Measurements from ENCODE around the gene FST.

The FST gene

GRCh38 chr5:53448851-53449250 lies 31.6 kb upstream of the FST start:
- no peak overlapping the region for H3K27ac ChIP-seq (ENCODE audit: low read depth, low read length, severe bottlenecking)
- H3K4me3 ChIP-seq (ENCODE audit: extremely low read depth, insufficient read depth, low read length, poor library complexity, severe bottlenecking) = no peak overlapping the region
- no CpG with 5 or more reads among the region's 1 CpG for WGBS, 2 experiments (ENCODE audit: insufficient coverage in 2 of 2)

GRCh38 chr5:53453898-53454718 lies 26.3 kb upstream of the FST start:
- Histone ChIP-seq H3K9me3 (ENCODE audit: control insufficient read depth, low read length) (no peaks in the 10 kb centered on the region), H3K4me1 (ENCODE audit: control insufficient read depth, insufficient read depth, low read length, poor library complexity, severe bottlenecking) (no peaks in the 10 kb centered on the region), H3K36me3 (ENCODE audit: control insufficient read depth, insufficient read depth, low read length) (no peaks in the 10 kb centered on the region), H3K27ac (ENCODE audit: low read depth, low read length, severe bottlenecking) (no peak overlapping the region), H3K4me3 (ENCODE audit: extremely low read depth, insufficient read depth, low read length, poor library complexity, severe bottlenecking) (no peak overlapping the region)
- WGBS, 2 experiments (ENCODE audit: insufficient coverage in 2 of 2) = 53 to 75% methylated on average over 1 of the region's 1 CpG

More at GRCh38 chr5:53448851-53449250, 31.6 kb upstream of the FST start:
- H3K4me1 ChIP-seq (ENCODE audit: control insufficient read depth, insufficient read depth, low read length, poor library complexity, severe bottlenecking) = no peaks in the 10 kb centered on the region
- no peaks in the 10 kb centered on the region for H3K36me3 ChIP-seq (ENCODE audit: control insufficient read depth, insufficient read depth, low read length)
- no peaks in the 10 kb centered on the region for H3K9me3 ChIP-seq (ENCODE audit: control insufficient read depth, low read length)

DNA sequence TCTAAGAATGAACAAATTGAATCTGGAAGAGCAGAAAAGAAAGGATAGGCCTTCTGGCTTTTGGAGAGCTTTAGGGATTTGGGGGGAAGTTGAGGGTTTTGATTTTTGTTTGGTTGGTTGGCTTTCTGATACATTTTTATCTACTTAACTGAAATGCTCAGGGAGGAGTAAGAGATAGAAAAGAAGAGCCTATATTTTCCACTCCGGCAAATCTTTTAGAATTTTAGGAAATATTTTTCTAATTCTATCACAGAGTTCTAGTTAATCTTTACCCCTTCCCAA lies 25.8 kb upstream of the FST start:
- no peaks in the 10 kb centered on the region for H3K36me3 ChIP-seq (ENCODE audit: control insufficient read depth, insufficient read depth, low read length)
- no peaks in the 10 kb centered on the region for H3K4me1 ChIP-seq (ENCODE audit: control insufficient read depth, insufficient read depth, low read length, poor library complexity, severe bottlenecking)
- H3K4me3 ChIP-seq (ENCODE audit: extremely low read depth, insufficient read depth, low read length, poor library complexity, severe bottlenecking) = no peak overlapping the region
- no peak overlapping the region for H3K27ac ChIP-seq (ENCODE audit: low read depth, low read length, severe bottlenecking)
- H3K9me3 ChIP-seq (ENCODE audit: control insufficient read depth, low read length) = no peaks in the 10 kb centered on the region
- no CpG with 5 or more reads among the region's 1 CpG for WGBS, 2 experiments (ENCODE audit: insufficient coverage in 2 of 2)

DNA sequence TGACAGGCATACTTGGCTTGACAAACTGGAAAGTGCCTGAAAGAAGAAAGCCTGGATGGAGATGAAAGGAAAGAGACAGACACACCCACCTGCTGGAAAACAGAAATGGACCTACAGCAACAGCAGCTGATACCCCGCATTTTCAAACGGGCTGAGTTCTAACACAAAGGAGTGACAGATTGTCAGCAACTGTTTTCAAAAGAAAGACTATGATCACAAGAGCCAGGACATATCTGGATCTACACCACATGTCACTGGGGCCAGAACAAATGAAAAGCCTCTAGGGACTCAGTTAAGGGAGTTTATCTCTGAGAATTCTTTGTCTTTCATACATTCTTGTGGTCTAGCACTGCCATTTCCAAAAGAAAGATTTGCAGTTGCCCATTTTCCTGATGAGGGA lies 24.1 kb upstream of the FST start:
- WGBS, 2 experiments (ENCODE audit: insufficient coverage in 2 of 2) = 60 to 88% methylated on average over 2 of the region's 2 CpGs
- no peak overlapping the region for H3K27ac ChIP-seq (ENCODE audit: low read depth, low read length, severe bottlenecking)
- no peaks in the 10 kb centered on the region for H3K9me3 ChIP-seq (ENCODE audit: control insufficient read depth, low read length)
- H3K4me1 ChIP-seq (ENCODE audit: control insufficient read depth, insufficient read depth, low read length, poor library complexity, severe bottlenecking) = no peaks in the 10 kb centered on the region
- H3K36me3 ChIP-seq (ENCODE audit: control insufficient read depth, insufficient read depth, low read length) = no peaks in the 10 kb centered on the region
- no peak overlapping the region for H3K4me3 ChIP-seq (ENCODE audit: extremely low read depth, insufficient read depth, low read length, poor library complexity, severe bottlenecking)

GRCh38 chr5:53463909-53464621 lies 16.4 kb upstream of the FST start:
- H3K9me3 ChIP-seq (ENCODE audit: control insufficient read depth, low read length) = no peaks in the 10 kb centered on the region
- 86% methylated on average over 1 of the region's 2 CpGs; no CpG with 5 or more reads in 1 of the 2 experiments for WGBS, 2 experiments (ENCODE audit: insufficient coverage in 2 of 2)
- no peak overlapping the region for H3K27ac ChIP-seq (ENCODE audit: low read depth, low read length, severe bottlenecking)
- no peak overlapping the region for H3K4me3 ChIP-seq (ENCODE audit: extremely low read depth, insufficient read depth, low read length, poor library complexity, severe bottlenecking)
- no peaks in the 10 kb centered on the region for H3K36me3 ChIP-seq (ENCODE audit: control insufficient read depth, insufficient read depth, low read length)
- H3K4me1 ChIP-seq (ENCODE audit: control insufficient read depth, insufficient read depth, low read length, poor library complexity, severe bottlenecking) = no peaks in the 10 kb centered on the region

- H3K4me1 ChIP-seq (ENCODE audit: control insufficient read depth, insufficient read depth, low read length, poor library complexity, severe bottlenecking) = no peaks in the 10 kb centered on the region
- H3K36me3 ChIP-seq (ENCODE audit: control insufficient read depth, insufficient read depth, low read length) = no peaks in the 10 kb centered on the region
- no peak overlapping the region for H3K4me3 ChIP-seq (ENCODE audit: extremely low read depth, insufficient read depth, low read length, poor library complexity, severe bottlenecking)
- WGBS, 2 experiments (ENCODE audit: insufficient coverage in 2 of 2) = 82 to 87% methylated on average over 2 of the region's 3 CpGs
- H3K9me3 ChIP-seq (ENCODE audit: control insufficient read depth, low read length) = no peaks in the 10 kb centered on the region
- no peak overlapping the region for H3K27ac ChIP-seq (ENCODE audit: low read depth, low read length, severe bottlenecking)
Measured at GRCh38 chr5:53464722-53465121, 15.7 kb upstream of the FST start.

GRCh38 chr5:53469946-53470687 lies 10.3 kb upstream of the FST start:
- H3K36me3 ChIP-seq (ENCODE audit: control insufficient read depth, insufficient read depth, low read length) = no peaks in the 10 kb centered on the region
- no peak overlapping the region for H3K27ac ChIP-seq (ENCODE audit: low read depth, low read length, severe bottlenecking)
- 100% methylated on average over 1 of the region's 2 CpGs; no CpG with 5 or more reads in 1 of the 2 experiments for WGBS, 2 experiments (ENCODE audit: insufficient coverage in 2 of 2)
- no peaks in the 10 kb centered on the region for H3K9me3 ChIP-seq (ENCODE audit: control insufficient read depth, low read length)
- H3K4me1 ChIP-seq (ENCODE audit: control insufficient read depth, insufficient read depth, low read length, poor library complexity, severe bottlenecking) = no peaks in the 10 kb centered on the region
- H3K4me3 ChIP-seq (ENCODE audit: extremely low read depth, insufficient read depth, low read length, poor library complexity, severe bottlenecking) = no peak overlapping the region

DNA sequence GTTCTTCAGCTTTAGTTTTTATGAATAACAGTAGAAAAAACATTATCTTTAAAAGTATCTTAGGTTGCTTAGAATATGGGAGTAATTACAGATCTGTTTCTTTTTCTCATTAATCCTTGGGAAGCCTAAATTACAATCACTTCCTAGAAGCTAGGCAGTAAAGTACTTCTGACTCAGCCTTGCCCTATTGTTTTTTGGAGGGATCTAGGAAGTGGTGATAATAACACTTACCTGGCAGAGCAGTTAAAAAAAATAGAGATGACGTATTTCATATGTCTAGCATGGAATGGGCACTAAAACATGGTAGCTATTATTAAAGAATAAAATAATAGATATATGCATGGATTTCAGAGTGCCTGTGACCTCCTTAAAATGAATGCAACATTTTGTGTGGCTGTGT lies 8.2 kb upstream of the FST start:
- H3K27ac ChIP-seq (ENCODE audit: low read depth, low read length, severe bottlenecking) = no peak overlapping the region
- no peaks in the 10 kb centered on the region for H3K9me3 ChIP-seq (ENCODE audit: control insufficient read depth, low read length)
- H3K4me1 ChIP-seq (ENCODE audit: control insufficient read depth, insufficient read depth, low read length, poor library complexity, severe bottlenecking) = no peaks in the 10 kb centered on the region
- H3K4me3 ChIP-seq (ENCODE audit: extremely low read depth, insufficient read depth, low read length, poor library complexity, severe bottlenecking) = no peak overlapping the region
- WGBS, 2 experiments (ENCODE audit: insufficient coverage in 2 of 2) = no CpG with 5 or more reads among the region's 1 CpG
- H3K36me3 ChIP-seq (ENCODE audit: control insufficient read depth, insufficient read depth, low read length) = no peaks in the 10 kb centered on the region

DNA sequence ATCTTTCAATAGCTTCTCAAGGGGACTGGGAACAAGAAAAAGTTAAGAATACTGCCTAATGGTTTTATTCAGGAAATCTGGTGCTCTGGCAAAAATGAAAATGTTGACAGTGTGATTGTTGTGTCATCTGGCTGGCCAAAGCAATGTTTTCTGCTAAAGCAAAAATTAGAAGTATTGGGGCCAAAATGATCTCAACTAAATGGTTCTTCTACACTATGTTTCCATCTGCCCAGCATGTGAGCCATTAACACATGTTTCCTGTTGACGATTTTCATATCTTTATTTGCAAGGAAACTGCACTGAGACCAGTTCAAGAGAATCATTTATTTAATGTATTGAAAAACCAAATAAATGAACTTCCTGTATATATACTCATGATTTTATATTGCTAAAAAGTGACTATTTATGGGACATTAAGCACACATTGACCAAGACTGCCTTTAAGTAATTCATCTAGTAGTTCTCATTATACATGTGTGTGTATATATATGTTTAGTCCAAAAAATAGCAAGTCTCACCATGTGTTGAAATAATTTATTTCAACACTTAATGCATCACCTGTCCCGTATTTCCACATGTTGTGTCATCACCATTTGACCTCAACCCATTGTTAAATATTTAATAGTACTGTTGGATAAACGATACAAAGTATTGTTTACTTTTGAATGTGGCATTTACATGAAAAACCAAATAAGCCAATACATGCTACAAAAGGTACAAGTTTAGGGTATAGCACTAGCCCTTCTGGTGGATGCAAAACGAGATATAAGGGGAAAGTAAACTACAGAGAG lies 7.5 kb upstream of the FST start:
- Histone ChIP-seq H3K4me3 (ENCODE audit: extremely low read depth, insufficient read depth, low read length, poor library complexity, severe bottlenecking) (no peak overlapping the region), H3K36me3 (ENCODE audit: control insufficient read depth, insufficient read depth, low read length) (no peaks in the 10 kb centered on the region), H3K27ac (ENCODE audit: low read depth, low read length, severe bottlenecking) (no peak overlapping the region), H3K4me1 (ENCODE audit: control insufficient read depth, insufficient read depth, low read length, poor library complexity, severe bottlenecking) (no peaks in the 10 kb centered on the region), H3K9me3 (ENCODE audit: control insufficient read depth, low read length) (no peaks in the 10 kb centered on the region)
- WGBS, 2 experiments (ENCODE audit: insufficient coverage in 2 of 2) = no CpG with 5 or more reads among the region's 4 CpGs

- no peak overlapping the region for H3K4me3 ChIP-seq (ENCODE audit: extremely low read depth, insufficient read depth, low read length, poor library complexity, severe bottlenecking)
- no peak overlapping the region for H3K27ac ChIP-seq (ENCODE audit: low read depth, low read length, severe bottlenecking)
- no peaks in the 10 kb centered on the region for H3K4me1 ChIP-seq (ENCODE audit: control insufficient read depth, insufficient read depth, low read length, poor library complexity, severe bottlenecking)
- H3K9me3 ChIP-seq (ENCODE audit: control insufficient read depth, low read length) = no peaks in the 10 kb centered on the region
- no peaks in the 10 kb centered on the region for H3K36me3 ChIP-seq (ENCODE audit: control insufficient read depth, insufficient read depth, low read length)
Measured at GRCh38 chr5:53473633-53474032, 6.8 kb upstream of the FST start.

Measured in mesodermal cell (in vitro differentiated cells).